NB4 (cell line): ENCODE data around the gene NT5C.
A peak's percentile ranks its signal among the peaks of the same experiment; 100 is the strongest.

Source experiments
- DNase-seq: peaks from one replicate; pipeline ENCODE4 v3.0.0; 2010; ENCODE audit warnings: low read depth
- H3K4me3 ChIP-seq: one replicate; pipeline ENCODE4 v1.5.1; 2011; ENCODE audit warnings: mild to moderate bottlenecking, low read depth, low read length, moderate library complexity
- MYC ChIP-seq: IDR thresholded peaks from 2 replicates; pipeline ENCODE4 v1.6.1; 2011; ENCODE audit warnings: low read depth, low read length
- POLR2A ChIP-seq: IDR thresholded peaks from 2 replicates; pipeline ENCODE4 v1.6.1; 2011; ENCODE audit warnings: mild to moderate bottlenecking; ENCODE audit not compliant: insufficient read length; ENCODE audit errors: extremely low read depth
- TF ChIP-seq, protein P1 (sequence below): IDR thresholded peaks from 2 replicates; pipeline ENCODE4 v1.6.1; 2011; ENCODE audit warnings: low read depth, low read length
- TF ChIP-seq, protein P2 (sequence below): IDR thresholded peaks from one replicate; pipeline ENCODE4 v1.5.1; 2012; ENCODE audit warnings: low read depth, low read length

The NT5C gene

DNA sequence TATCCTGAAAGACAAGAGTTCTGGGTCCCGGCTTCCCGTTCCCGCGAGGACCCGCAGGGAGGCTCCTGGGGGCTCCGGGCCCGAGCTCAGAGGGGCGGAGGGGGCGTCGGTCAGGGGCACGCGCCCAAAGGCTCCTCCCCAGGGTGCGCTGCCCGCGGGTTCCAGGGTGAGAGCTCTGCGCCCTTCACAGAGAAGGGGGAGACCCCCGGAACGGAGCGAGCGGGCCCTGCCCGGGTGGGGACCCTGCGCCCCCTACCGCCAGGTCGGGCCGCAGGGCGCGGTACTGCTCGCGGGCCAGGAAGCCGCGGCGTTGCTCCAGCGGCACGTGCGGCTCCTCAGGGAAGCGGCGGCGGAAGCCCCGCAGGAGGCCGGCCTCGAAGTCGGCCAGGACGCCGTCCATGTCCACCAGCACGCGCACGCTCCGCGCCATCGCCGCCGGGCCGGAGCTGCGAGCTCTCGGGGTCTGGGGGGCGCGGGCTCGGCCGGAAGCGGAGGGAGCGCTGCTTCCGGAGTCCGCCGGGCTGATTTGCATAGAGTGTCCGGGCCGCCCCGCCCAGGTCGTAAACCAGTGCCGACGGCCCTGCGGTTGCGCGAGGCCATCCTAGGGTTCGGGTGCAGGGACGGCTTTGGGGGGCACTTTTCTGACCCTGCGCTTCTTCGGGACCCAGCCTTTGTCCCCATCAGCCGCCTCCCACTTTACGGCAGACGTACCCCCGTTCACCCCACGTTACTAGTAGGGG lies at the start of gene NT5C:
Gene NT5C, minus strand, starts transcription at position 465 of the 740 bp plus-strand sequence. Its CDS starts 35 bp downstream, at position 430.
- TF ChIP-seq MYC (peak; percentile 77), POLR2A (peak; percentile 84)
- TF ChIP-seq, protein P1, sequence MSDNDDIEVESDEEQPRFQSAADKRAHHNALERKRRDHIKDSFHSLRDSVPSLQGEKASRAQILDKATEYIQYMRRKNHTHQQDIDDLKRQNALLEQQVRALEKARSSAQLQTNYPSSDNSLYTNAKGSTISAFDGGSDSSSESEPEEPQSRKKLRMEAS: peak; percentile 73
- TF ChIP-seq, protein P2, sequence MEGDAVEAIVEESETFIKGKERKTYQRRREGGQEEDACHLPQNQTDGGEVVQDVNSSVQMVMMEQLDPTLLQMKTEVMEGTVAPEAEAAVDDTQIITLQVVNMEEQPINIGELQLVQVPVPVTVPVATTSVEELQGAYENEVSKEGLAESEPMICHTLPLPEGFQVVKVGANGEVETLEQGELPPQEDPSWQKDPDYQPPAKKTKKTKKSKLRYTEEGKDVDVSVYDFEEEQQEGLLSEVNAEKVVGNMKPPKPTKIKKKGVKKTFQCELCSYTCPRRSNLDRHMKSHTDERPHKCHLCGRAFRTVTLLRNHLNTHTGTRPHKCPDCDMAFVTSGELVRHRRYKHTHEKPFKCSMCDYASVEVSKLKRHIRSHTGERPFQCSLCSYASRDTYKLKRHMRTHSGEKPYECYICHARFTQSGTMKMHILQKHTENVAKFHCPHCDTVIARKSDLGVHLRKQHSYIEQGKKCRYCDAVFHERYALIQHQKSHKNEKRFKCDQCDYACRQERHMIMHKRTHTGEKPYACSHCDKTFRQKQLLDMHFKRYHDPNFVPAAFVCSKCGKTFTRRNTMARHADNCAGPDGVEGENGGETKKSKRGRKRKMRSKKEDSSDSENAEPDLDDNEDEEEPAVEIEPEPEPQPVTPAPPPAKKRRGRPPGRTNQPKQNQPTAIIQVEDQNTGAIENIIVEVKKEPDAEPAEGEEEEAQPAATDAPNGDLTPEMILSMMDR: peak; percentile 55
- peak; percentile 91 for DNase-seq
- peak within 1 kb of the TSS; percentile 71 for H3K4me3 ChIP-seq

DNA sequence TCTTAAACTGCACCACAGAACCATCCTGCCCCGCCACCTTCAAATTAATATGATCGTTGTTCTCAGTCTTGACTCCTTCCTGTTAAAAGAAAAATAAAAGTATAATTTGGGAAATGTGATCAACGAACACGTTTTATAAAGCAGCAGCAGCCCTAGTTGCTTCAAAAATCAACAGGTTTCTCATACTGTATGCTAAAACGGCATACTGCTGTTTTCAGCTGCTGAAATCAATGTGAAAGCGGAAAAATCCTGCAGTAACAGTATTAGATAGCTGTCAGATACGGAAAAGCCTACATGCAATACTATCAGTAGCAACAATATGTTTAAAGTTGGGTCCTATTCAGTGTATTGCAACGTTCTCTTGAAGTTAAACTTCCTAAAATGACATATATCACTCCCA lies 49.6 kb upstream of the NT5C start:
- H3K4me3 ChIP-seq: peak overlapping the region; percentile 99
- TF ChIP-seq, protein P2: no peak
- TF ChIP-seq, protein P1: no peak
- TF ChIP-seq POLR2A (no peak), MYC (no peak)
- DNase-seq: no peak

DNA sequence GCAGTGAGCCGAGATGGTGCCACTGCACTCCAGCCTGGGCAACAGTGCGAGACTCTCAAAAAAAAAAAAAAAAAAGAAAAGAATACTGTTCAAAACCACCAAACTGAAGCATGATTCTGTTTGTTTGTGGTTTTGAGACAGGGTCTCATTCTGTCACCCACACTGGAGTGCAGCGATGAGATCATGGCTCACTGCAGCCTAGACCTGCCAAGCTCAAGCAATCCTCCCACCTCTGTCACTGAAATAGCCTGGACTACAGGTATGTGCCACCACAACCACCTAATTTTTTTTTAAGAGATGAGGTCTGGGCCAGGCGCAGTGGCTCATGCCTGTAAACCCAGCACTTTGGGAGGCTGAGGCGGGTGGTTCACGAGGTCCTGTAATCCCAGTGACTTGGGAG lies 46.9 kb upstream of the NT5C start:
- TF ChIP-seq, protein P2: no peak
- no peak for DNase-seq
- no peak overlapping the region for H3K4me3 ChIP-seq

DNA sequence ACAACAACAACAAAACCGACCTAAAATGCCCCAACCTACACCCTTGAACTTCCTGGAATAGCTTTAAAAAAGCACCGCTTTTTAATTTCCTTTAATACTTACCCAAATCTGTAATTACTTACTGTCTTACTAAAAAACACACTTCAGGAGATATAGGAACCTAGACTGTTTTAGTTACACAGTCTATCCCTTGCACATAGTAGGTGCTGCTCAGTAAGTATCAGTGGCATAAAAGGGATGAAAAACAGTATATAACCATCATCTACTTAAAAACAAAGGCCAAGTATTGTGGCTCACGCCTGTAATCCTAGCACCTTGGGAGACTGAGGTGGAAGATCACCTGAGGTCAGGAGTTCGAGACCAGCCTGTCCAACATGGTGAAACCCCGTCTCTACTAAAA lies 45.1 kb upstream of the NT5C start:
- TF ChIP-seq, protein P2: no peak
- TF ChIP-seq POLR2A (no peak), MYC (no peak)
- TF ChIP-seq, protein P1: no peak
- H3K4me3 ChIP-seq: no peak overlapping the region
- DNase-seq: no peak

DNA sequence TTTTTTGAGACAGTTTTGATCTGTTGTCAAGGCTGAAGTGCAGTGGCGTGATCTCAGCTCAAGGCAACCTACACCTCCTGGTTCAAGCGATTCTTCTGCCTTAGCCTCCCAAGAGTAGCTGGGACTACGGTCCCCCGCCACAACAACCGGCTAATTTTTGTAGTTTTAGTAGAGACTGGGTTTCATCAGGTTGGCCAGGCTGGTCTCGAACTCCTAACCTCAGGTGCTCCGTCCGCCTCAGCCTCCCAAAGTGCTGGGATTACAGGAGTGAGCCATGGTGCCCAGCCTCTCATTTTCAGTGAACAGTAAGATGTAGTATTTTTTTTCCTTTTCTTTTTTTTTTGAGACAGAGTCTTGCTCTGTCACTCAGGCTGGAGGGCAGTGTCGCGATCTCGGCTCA lies 43.5 kb upstream of the NT5C start:
- no peak for DNase-seq
- H3K4me3 ChIP-seq: no peak overlapping the region
- TF ChIP-seq, protein P2: no peak
- TF ChIP-seq, protein P1: no peak
- TF ChIP-seq MYC (no peak), POLR2A (no peak)

DNA sequence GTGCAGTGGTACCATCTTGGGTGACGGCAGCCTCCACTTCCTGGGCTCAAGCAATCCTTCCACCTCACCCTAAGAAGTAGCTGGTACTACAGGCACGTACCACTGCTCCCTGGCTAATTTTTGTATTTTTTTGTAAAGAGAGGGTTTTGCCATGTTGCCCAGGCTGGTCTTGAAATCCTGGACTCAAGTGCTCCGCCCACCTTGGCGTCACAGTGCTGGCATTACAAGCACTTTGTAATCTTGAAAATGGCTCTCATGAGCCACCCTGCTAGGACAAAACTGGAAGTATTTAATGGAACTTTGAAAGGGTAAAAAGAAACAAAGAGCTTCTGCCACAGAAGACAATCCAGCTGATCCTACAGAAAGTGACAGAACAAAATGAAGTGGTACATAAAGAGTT lies 42.0 kb upstream of the NT5C start:
- no peak for DNase-seq
- TF ChIP-seq, protein P2: no peak
- TF ChIP-seq MYC: no peak
- TF ChIP-seq, protein P1: no peak
- H3K4me3 ChIP-seq: no peak overlapping the region
